H9 (cell line): ENCODE measurements around the gene DUSP1. TPM values are rescaled to one million over a fixed set of nuclear protein-coding genes. Genes with fewer than 3 reads are reported as not detected.

Experiments used
- DNase-seq: peaks from one replicate; pipeline ENCODE4 v3.0.0-alpha.2; 2017
- H2AFZ ChIP-seq: one replicate; pipeline ENCODE4 v1.6.1; 2013; ENCODE audit warnings: mild to moderate bottlenecking, low read length, control low read depth, moderate library complexity
- H2AK5ac ChIP-seq: 2 replicates; pipeline ENCODE4 v1.6.1; 2013; ENCODE audit warnings: low read length, control low read depth, mixed read lengths; ENCODE audit not compliant: insufficient read length
- H2BK120ac ChIP-seq: one replicate; pipeline ENCODE4 v1.6.1; 2013; ENCODE audit warnings: low read depth, mild to moderate bottlenecking, low read length, control low read depth, inconsistent platforms; ENCODE audit not compliant: poor library complexity, severe bottlenecking
- H2BK12ac ChIP-seq: 2 replicates; pipeline ENCODE4 v1.6.1; 2013; ENCODE audit warnings: low read length, control low read depth, mixed read lengths, low read depth; ENCODE audit not compliant: insufficient read length
- H2BK15ac ChIP-seq: 2 replicates; pipeline ENCODE4 v1.6.1; 2013; ENCODE audit warnings: low read depth, low read length, control low read depth
- H2BK20ac ChIP-seq: one replicate; pipeline ENCODE4 v1.6.1; 2013; ENCODE audit warnings: low read depth, mild to moderate bottlenecking, low read length, control low read depth, inconsistent platforms; ENCODE audit not compliant: poor library complexity, severe bottlenecking
- H2BK5ac ChIP-seq: 2 replicates; pipeline ENCODE4 v1.6.1; 2013; ENCODE audit warnings: low read length, control low read depth, mixed read lengths; ENCODE audit not compliant: insufficient read length
- H3K14ac ChIP-seq: 2 replicates; pipeline ENCODE4 v1.6.1; 2013; ENCODE audit warnings: low read length, control low read depth; ENCODE audit not compliant: insufficient read depth
- H3K18ac ChIP-seq: 2 replicates; pipeline ENCODE4 v1.6.1; 2013; ENCODE audit warnings: low read depth, mild to moderate bottlenecking, mixed read lengths, low read length, control low read depth; ENCODE audit not compliant: insufficient read length
- H3K23ac ChIP-seq: 2 replicates; pipeline ENCODE4 v1.6.1; 2013; ENCODE audit warnings: low read length, control low read depth, mixed read lengths, low read depth; ENCODE audit not compliant: insufficient read length
- H3K23me2 ChIP-seq: 2 replicates; pipeline ENCODE4 v1.6.1; 2013; ENCODE audit warnings: low read depth, mild to moderate bottlenecking, mixed read lengths, low read length, control low read depth; ENCODE audit not compliant: insufficient read length, poor library complexity, severe bottlenecking
- H3K27ac ChIP-seq: 2 replicates; pipeline ENCODE4 v1.5.1; 2013; ENCODE audit warnings: low read length, control low read depth, mixed read lengths, low read depth; ENCODE audit not compliant: insufficient read length
- H3K27me3 ChIP-seq: 2 replicates; pipeline ENCODE4 v1.6.1; 2013; ENCODE audit warnings: low read length, control low read depth, inconsistent platforms; ENCODE audit not compliant: insufficient read depth
- H3K4ac ChIP-seq: 2 replicates; pipeline ENCODE4 v1.6.1; 2013; ENCODE audit warnings: low read depth, mild to moderate bottlenecking, control low read depth, inconsistent platforms, low read length, moderate library complexity
- H3K4me1 ChIP-seq: 2 replicates; pipeline ENCODE4 v1.6.1; 2013; ENCODE audit warnings: low read length, control low read depth, inconsistent platforms; ENCODE audit not compliant: insufficient read depth
- H3K4me2 ChIP-seq: 2 replicates; pipeline ENCODE4 v1.6.1; 2013; ENCODE audit warnings: low read length, control low read depth, mixed read lengths; ENCODE audit not compliant: insufficient read length, insufficient read depth
- H3K56ac ChIP-seq: 2 replicates; pipeline ENCODE4 v1.6.1; 2013; ENCODE audit warnings: low read depth, mild to moderate bottlenecking, mixed read lengths, low read length, control low read depth; ENCODE audit not compliant: insufficient read length
- H3K79me1 ChIP-seq: 2 replicates; pipeline ENCODE4 v1.6.1; 2013; ENCODE audit warnings: low read depth, mild to moderate bottlenecking, moderate library complexity, low read length, control low read depth, inconsistent platforms; ENCODE audit not compliant: insufficient read depth, poor library complexity, severe bottlenecking
- H3K79me2 ChIP-seq: 2 replicates; pipeline ENCODE4 v1.6.1; 2013; ENCODE audit warnings: low read length, control low read depth, inconsistent platforms; ENCODE audit not compliant: insufficient read depth
- H3K9ac ChIP-seq: 2 replicates; pipeline ENCODE4 v1.6.1; 2013; ENCODE audit warnings: low read length, control low read depth, mixed read lengths; ENCODE audit not compliant: insufficient read length; ENCODE audit errors: extremely low read depth
- H3K9me3 ChIP-seq: one replicate; pipeline ENCODE4 v1.6.1; 2013; ENCODE audit warnings: low read depth, low read length, inconsistent platforms; ENCODE audit not compliant: control insufficient read depth
- H3T11ph ChIP-seq: one replicate; pipeline ENCODE4 v1.6.1; 2013; ENCODE audit warnings: mild to moderate bottlenecking, low read length, control low read depth, inconsistent platforms
- H4K20me1 ChIP-seq: one replicate; pipeline ENCODE4 v1.6.1; 2013; ENCODE audit not compliant: control insufficient read depth, insufficient read length, insufficient read depth
- H4K5ac ChIP-seq: 2 replicates; pipeline ENCODE4 v1.6.1; 2013; ENCODE audit warnings: low read depth, mild to moderate bottlenecking, mixed read lengths, low read length, control low read depth; ENCODE audit not compliant: insufficient read length
- H4K8ac ChIP-seq: replicated peaks from 2 replicates; pipeline ENCODE4 v1.6.1; 2013; ENCODE audit warnings: low read length, control low read depth, mixed read lengths, low read depth; ENCODE audit not compliant: insufficient read length
- H4K91ac ChIP-seq: 2 replicates; pipeline ENCODE4 v1.6.1; 2013; ENCODE audit warnings: low read depth, mild to moderate bottlenecking, moderate library complexity, mixed read lengths, low read length, control low read depth; ENCODE audit not compliant: insufficient read length
- H3K27ac Mint-ChIP-seq, 3 experiments: 2 replicates in 2 of 3; 3 replicates in 1 of 3; pipeline ENCODE4 v1.8.0; 2020 to 2021; ENCODE audit warnings: mixed read lengths in 3 of 3, mild to moderate bottlenecking in 1 of 3, moderate library complexity in 1 of 3
- H3K27me3 Mint-ChIP-seq: 2 replicates; pipeline ENCODE4 v1.8.0; 2021; ENCODE audit warnings: low read depth, mild to moderate bottlenecking, moderate library complexity, mixed read lengths
- H3K36me3 Mint-ChIP-seq, 3 experiments: 2 replicates in 2 of 3; 3 replicates in 1 of 3; pipeline ENCODE4 v1.8.0; 2020 to 2021; ENCODE audit warnings: low read depth in 3 of 3, mixed read lengths in 3 of 3; ENCODE audit not compliant: insufficient read depth in 1 of 3
- H3K4me1 Mint-ChIP-seq, 2 experiments: 2 replicates each; pipeline ENCODE4 v1.8.0; 2020; ENCODE audit warnings: mixed read lengths in 2 of 2
- H3K4me3 Mint-ChIP-seq, 2 experiments: 2 replicates in 1 of 2; 3 replicates in 1 of 2; pipeline ENCODE4 v1.8.0; 2020 to 2021; ENCODE audit warnings: mild to moderate bottlenecking in 2 of 2, mixed read lengths in 2 of 2, moderate library complexity in 1 of 2
- H3K9me3 Mint-ChIP-seq, 2 experiments: 2 replicates in 1 of 2; 3 replicates in 1 of 2; pipeline ENCODE4 v1.8.0; 2020; ENCODE audit warnings: mild to moderate bottlenecking in 2 of 2, mixed read lengths in 2 of 2, moderate library complexity in 1 of 2
- CTCF ChIP-seq: fragments of 200-600 bp; sonication (generic); conservative IDR thresholded peaks from 3 replicates; pipeline ENCODE4 v1.8.0; 2021; ENCODE audit warnings: antibody characterized with exemption, mild to moderate bottlenecking
- WGBS: extraction: QIAGEN DNeasy Blood & Tissue Kit; methylation state at CpG from one replicate; pipeline ENCODE4 v1.1.7; 2013; ENCODE audit warnings: missing lambda C conversion rate, low lambda C conversion rate, mixed read lengths; ENCODE audit not compliant: insufficient read length; ENCODE audit errors: extremely low coverage; 5-methylcytosine and 5-hydroxymethylcytosine counted together
- total RNA-seq: library from RNA; stranded (reverse); gene quantifications from 2 replicates; pipeline ENCODE4 v1.2.1, GENCODE V29; 2021

The DUSP1 gene
- total RNA-seq, 1 experiment from 2014 or later, result 10.9 TPM

- no peak overlapping the region for H3K9ac ChIP-seq
- H2BK120ac ChIP-seq, result no peak overlapping the region
- DNase-seq, result no peak
- H3K4me2 ChIP-seq, result no peak overlapping the region
- no peak overlapping the region for H2BK20ac ChIP-seq
- H3K23ac ChIP-seq, result no peak overlapping the region
- H2BK5ac ChIP-seq, result no peak overlapping the region
- no peak overlapping the region for H2AFZ ChIP-seq
- Mint-ChIP-seq H3K4me3 (no peak overlapping the region), H3K27me3 (peaks cover 11% of the 10 kb centered on the region), H3K9me3 (peaks cover 2% of the 10 kb centered on the region in 2 experiments; a peak in 2 of 5 replicates), H3K4me1 (peaks cover 13 to 15% of the 10 kb centered on the region in 2 experiments), H3K27ac (no peak overlapping the region), H3K36me3 (no peaks in the 10 kb centered on the region)
- no peak overlapping the region for H2BK12ac ChIP-seq
- H4K5ac ChIP-seq, result no peak overlapping the region
- H3K27ac ChIP-seq, result no peak overlapping the region
- H3K9me3 ChIP-seq, result no peaks in the 10 kb centered on the region
- WGBS, result no CpG with 5 or more reads among the region's 2 CpGs
- no peaks in the 10 kb centered on the region for H3K79me2 ChIP-seq
- no peak overlapping the region for H3K4ac ChIP-seq
- H3K18ac ChIP-seq, result no peak overlapping the region
- H3K27me3 ChIP-seq, result no peaks in the 10 kb centered on the region
- H2AK5ac ChIP-seq, result no peak overlapping the region
- H3K79me1 ChIP-seq, result no peaks in the 10 kb centered on the region
- no peak overlapping the region for H4K8ac ChIP-seq
- H2BK15ac ChIP-seq, result no peak overlapping the region
- H3K23me2 ChIP-seq, result no peaks in the 10 kb centered on the region
- H3K14ac ChIP-seq, result no peak overlapping the region
- no peak overlapping the region for H3T11ph ChIP-seq
- no peaks in the 10 kb centered on the region for H4K20me1 ChIP-seq
- no peak for TF ChIP-seq CTCF
- no peak overlapping the region for H4K91ac ChIP-seq
- H3K56ac ChIP-seq, result no peak overlapping the region
- no peaks in the 10 kb centered on the region for H3K4me1 ChIP-seq
Measured at GRCh38 chr5:172809774-172810173, 38.8 kb upstream of the DUSP1 start.
